Measurements from ENCODE around the gene SLC25A41.
A peak's percentile ranks its signal among the peaks of the same experiment; 100 is the strongest.

SLC25A41 gene

DNA sequence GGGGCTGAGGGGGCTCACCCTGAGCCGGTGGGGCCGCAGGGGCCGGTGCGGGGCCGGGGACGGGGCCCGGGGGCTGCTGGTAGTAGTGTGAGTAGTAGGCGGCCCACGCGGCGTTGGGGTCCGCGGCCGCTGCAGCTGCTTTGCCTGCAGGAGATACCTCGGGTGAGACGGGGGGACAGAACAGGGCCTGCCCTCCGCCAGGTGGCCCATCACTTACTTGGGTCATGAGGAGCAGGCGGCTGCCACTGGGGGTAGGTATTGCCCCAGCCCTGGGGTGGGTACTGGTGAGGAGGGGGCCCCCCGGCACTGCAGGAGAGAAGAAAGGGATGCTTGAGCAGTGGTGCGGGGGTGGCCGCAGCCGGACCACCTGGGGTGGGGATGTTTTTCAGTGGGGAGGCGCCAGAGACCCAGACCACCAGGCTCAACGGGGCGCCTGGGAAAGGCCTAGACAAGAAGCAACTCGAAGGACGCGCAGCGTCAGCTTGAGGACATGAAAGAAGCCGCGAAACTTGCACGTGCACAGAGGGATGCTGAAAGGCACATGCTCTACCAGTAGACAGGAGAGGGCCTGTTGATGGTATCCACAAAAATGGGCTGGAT lies 17.9 kb downstream of the SLC25A41 start:
- TF ChIP-seq, protein P1, sequence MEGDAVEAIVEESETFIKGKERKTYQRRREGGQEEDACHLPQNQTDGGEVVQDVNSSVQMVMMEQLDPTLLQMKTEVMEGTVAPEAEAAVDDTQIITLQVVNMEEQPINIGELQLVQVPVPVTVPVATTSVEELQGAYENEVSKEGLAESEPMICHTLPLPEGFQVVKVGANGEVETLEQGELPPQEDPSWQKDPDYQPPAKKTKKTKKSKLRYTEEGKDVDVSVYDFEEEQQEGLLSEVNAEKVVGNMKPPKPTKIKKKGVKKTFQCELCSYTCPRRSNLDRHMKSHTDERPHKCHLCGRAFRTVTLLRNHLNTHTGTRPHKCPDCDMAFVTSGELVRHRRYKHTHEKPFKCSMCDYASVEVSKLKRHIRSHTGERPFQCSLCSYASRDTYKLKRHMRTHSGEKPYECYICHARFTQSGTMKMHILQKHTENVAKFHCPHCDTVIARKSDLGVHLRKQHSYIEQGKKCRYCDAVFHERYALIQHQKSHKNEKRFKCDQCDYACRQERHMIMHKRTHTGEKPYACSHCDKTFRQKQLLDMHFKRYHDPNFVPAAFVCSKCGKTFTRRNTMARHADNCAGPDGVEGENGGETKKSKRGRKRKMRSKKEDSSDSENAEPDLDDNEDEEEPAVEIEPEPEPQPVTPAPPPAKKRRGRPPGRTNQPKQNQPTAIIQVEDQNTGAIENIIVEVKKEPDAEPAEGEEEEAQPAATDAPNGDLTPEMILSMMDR (IDR thresholded peaks at IDR 0.05; ENCODE audit: low read depth, low read length), result no peak
- TF ChIP-seq, protein P2, sequence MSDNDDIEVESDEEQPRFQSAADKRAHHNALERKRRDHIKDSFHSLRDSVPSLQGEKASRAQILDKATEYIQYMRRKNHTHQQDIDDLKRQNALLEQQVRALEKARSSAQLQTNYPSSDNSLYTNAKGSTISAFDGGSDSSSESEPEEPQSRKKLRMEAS (IDR thresholded peaks at IDR 0.05; ENCODE audit: low read depth, low read length), result no peak
- TF ChIP-seq MYC (IDR thresholded peaks at IDR 0.05; ENCODE audit: low read depth, low read length) (no peak), POLR2A (IDR thresholded peaks at IDR 0.05; ENCODE audit: extremely low read depth, insufficient read length) (no peak)
- DNase-seq (ENCODE audit: low read depth), result no peak

DNA sequence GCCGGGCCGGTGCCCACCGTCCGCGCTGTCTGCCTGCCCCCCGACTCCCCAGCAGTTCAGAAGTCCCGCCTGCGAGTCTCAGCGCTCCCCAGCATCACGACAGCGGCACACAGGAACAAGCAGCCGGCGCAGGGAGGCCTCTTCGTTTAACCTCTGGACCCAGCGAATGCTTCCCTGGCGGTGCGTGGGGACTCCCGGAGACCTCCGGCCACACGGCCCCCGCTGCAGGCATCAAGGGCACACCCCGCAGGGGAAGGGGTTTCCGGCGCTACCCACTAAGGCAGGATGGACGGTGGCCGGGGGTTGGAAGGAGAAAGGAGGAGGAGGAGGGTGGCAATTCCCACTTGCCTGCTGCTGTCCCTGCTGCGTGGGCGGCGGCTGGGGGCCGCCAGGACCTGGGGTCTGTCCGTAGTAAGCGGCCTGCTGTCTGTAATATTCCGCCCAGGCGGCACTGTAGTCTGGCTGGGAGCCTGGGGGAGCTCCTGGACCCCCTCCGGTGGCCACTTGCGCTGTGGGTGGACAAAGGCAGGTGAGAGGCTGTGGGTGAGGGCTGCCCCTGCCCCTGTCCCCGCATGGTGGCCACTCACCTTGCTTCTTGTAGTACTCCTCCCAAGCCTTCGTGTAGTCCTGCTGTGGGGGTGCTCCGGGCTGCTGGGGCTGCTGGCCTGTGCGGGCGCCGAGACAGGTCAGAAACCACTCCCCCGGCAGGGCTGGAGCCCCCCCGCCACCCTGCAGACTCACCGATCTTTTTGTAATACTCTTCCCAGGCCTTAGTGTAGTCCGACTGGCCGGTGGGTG lies 18.6 kb downstream of the SLC25A41 start:
- no peak overlapping the region for H3K4me3 ChIP-seq (ENCODE audit: low read depth, low read length)
- DNase-seq (ENCODE audit: low read depth), result no peak
- TF ChIP-seq MYC (IDR thresholded peaks at IDR 0.05; ENCODE audit: low read depth, low read length) (no peak), POLR2A (IDR thresholded peaks at IDR 0.05; ENCODE audit: extremely low read depth, insufficient read length) (no peak)
- TF ChIP-seq, protein P2 (IDR thresholded peaks at IDR 0.05; ENCODE audit: low read depth, low read length), result no peak
- TF ChIP-seq, protein P1 (IDR thresholded peaks at IDR 0.05; ENCODE audit: low read depth, low read length), result no peak

More for the DNA sequence above, 17.9 kb downstream of the SLC25A41 start:
- no peak overlapping the region for H3K4me3 ChIP-seq (ENCODE audit: low read depth, low read length)

DNA sequence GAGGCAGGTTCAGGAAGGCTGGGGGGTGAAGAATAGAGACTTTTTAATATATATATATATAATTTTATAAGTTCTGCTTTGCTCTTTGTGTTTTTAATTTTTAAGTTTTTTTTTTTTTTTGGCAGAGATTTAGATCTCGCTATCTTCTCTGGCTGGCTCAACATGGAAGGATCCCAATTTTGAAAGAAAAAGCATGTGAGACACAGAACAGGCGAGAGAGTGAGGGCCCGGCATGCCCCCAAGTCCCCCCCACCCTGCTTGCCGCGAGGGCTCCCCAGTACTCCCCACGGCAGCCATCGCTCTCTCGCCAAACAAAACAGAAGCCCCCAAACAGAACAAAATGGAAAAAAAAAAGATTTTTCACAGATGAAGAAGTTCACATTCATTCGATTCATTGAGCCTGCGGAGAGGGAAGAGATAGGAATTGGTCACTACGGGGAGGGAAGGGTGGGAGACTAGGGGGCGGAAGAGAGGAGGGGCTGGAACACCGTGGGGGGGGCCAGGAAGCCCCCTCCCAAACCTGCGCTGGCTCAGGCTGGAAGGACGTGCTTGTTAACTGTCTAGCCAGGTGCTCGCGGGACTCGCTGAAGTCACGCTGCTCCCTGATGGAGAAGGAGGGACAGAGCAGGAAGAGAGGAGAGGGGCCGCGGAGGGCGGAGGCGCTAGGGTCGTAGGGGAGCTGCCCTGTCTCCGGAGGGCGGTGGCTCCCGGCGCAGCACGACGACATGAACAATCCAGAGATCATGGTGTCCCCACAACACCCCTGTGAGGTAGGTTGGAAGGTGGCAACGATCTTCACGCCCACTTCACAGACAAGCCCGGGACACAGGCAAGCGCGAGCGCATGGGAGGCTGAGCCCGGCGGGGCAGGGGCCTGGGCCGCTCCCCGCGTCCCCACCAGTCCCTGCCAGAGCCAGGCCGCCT lies 19.6 kb downstream of the SLC25A41 start:
- H3K4me3 ChIP-seq (ENCODE audit: low read depth, low read length), result no peak overlapping the region
- TF ChIP-seq, protein P1 (IDR thresholded peaks at IDR 0.05; ENCODE audit: low read depth, low read length), result no peak
- TF ChIP-seq, protein P2 (IDR thresholded peaks at IDR 0.05; ENCODE audit: low read depth, low read length), result no peak
- no peak for TF ChIP-seq MYC (IDR thresholded peaks at IDR 0.05; ENCODE audit: low read depth, low read length)
- no peak for TF ChIP-seq POLR2A (IDR thresholded peaks at IDR 0.05; ENCODE audit: extremely low read depth, insufficient read length)
- no peak for DNase-seq (ENCODE audit: low read depth)

DNA sequence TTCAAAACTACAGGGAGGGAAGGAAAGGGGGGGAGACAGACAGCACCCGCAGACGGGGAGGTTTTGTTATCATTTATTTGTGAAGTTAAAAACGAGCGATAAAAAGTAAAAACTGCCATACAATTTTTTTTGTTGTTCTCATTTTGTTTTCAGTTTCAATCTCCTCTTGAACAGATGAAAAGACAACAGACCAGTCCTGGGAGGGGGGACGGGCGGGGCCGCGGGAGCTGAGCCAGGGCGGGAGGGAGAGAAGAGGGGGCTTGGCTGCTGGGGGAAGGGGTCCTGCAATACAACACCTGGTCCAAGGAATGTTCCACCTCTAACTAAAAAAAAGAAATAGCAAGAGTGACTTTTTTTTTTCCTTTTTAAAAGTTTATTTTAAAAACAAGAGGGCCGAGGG lies 20.3 kb downstream of the SLC25A41 start:
- no peak for DNase-seq (ENCODE audit: low read depth)
- no peak overlapping the region for H3K4me3 ChIP-seq (ENCODE audit: low read depth, low read length)
- TF ChIP-seq MYC (IDR thresholded peaks at IDR 0.05; ENCODE audit: low read depth, low read length), result no peak
- no peak for TF ChIP-seq POLR2A (IDR thresholded peaks at IDR 0.05; ENCODE audit: extremely low read depth, insufficient read length)
- TF ChIP-seq, protein P1 (IDR thresholded peaks at IDR 0.05; ENCODE audit: low read depth, low read length), result no peak
- TF ChIP-seq, protein P2 (IDR thresholded peaks at IDR 0.05; ENCODE audit: low read depth, low read length), result no peak

DNA sequence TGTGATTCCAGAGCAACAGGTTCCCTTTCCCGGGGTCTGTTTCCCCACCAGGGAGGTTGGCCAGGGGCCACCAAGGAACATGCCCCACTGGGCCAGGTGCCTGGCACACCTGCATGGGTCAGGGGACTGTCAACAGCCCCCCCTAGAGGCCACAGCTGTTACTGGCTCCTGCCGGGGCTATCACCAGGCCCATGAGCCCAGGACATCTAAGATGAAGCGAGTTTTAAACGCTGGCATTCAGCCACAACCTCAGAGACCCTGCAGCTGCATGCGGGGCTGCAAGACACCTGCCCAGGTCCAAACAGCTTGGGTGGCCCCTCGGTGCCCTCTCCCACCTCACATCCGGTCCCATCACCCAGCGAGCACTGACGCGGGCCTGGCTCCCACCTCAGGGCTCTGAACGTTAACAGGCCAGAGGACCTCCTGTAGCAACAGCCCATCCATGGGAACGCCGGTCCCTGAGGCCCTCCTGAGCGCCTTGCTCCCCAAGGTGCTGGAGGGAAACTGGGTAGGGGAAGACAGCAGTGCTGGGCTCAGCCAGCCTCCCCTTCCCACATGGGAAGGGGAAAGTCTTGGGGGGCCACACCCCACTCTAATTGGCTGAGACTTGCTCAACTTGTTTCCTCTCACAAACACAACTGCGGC lies 21.0 kb downstream of the SLC25A41 start:
- no peak overlapping the region for H3K4me3 ChIP-seq (ENCODE audit: low read depth, low read length)
- DNase-seq (ENCODE audit: low read depth), result peak; percentile 40
- TF ChIP-seq, protein P2 (IDR thresholded peaks at IDR 0.05; ENCODE audit: low read depth, low read length), result 0 out of 2 replicates have a peak, but pooled peaks have one; percentile 16
- TF ChIP-seq POLR2A (IDR thresholded peaks at IDR 0.05; ENCODE audit: extremely low read depth, insufficient read length) (no peak), MYC (IDR thresholded peaks at IDR 0.05; ENCODE audit: low read depth, low read length) (peak; percentile 60)
- TF ChIP-seq, protein P1 (IDR thresholded peaks at IDR 0.05; ENCODE audit: low read depth, low read length), result peak; percentile 58

Data from NB4 (cell line).